Activated T-cell treated with anti-CD3 and anti-CD28 coated beads for 24 hours (primary cell): ENCODE data around the gene AKT3.

Source experiments
- DNase-seq: peaks from one replicate; pipeline ENCODE4 v3.0.0-alpha.2; 2020; ENCODE audit warnings: low read depth

The AKT3 gene

GRCh38 chr1:243487649-243488227 lies 362.3 kb downstream of the AKT3 start:
- DNase-seq, result no peak

GRCh38 chr1:243487036-243487648 lies 362.9 kb downstream of the AKT3 start:
- no peak for DNase-seq

GRCh38 chr1:243483952-243484351 lies 366.1 kb downstream of the AKT3 start:
- no peak for DNase-seq

- no peak for DNase-seq
These were observed 366.8 kb downstream of the AKT3 start for GRCh38 chr1:243483071-243483771.

GRCh38 chr1:243482141-243483022 lies 367.7 kb downstream of the AKT3 start:
- no peak for DNase-seq

- no peak for DNase-seq
These were observed 368.9 kb downstream of the AKT3 start for GRCh38 chr1:243481101-243481500.

- no peak for DNase-seq
These were observed 372.2 kb downstream of the AKT3 start for GRCh38 chr1:243477731-243478290.

GRCh38 chr1:243475966-243476365 lies 374.1 kb downstream of the AKT3 start:
- no peak for DNase-seq

- no peak for DNase-seq
These were observed 375.1 kb downstream of the AKT3 start for GRCh38 chr1:243474906-243475305.

- no peak for DNase-seq
These were observed 375.7 kb downstream of the AKT3 start for GRCh38 chr1:243474136-243474881.

- no peak for DNase-seq
These were observed 376.6 kb downstream of the AKT3 start for GRCh38 chr1:243473227-243474135.

- DNase-seq, result no peak
These were observed 378.0 kb downstream of the AKT3 start for GRCh38 chr1:243471754-243472745.

GRCh38 chr1:243471026-243471685 lies 378.9 kb downstream of the AKT3 start:
- no peak for DNase-seq

- no peak for DNase-seq
These were observed 379.5 kb downstream of the AKT3 start for GRCh38 chr1:243470502-243470901.

GRCh38 chr1:243469497-243469896 lies 380.5 kb downstream of the AKT3 start:
- DNase-seq, result no peak

- DNase-seq, result no peak
These were observed 384.3 kb downstream of the AKT3 start for GRCh38 chr1:243465738-243466137.

GRCh38 chr1:243465081-243465480 lies 385.0 kb downstream of the AKT3 start:
- DNase-seq, result no peak

GRCh38 chr1:243462929-243463697 lies 386.9 kb downstream of the AKT3 start:
- no peak for DNase-seq
